WERI-Rb-1 (cell line): ENCODE results near the gene GPR63.

Experiments
- DNase-seq: peaks from one replicate; pipeline ENCODE4 v3.0.0-alpha.2; 2020
- H3K27ac ChIP-seq: fragments of 250-450 bp; sonication (Bioruptor Pico); 2 replicates; pipeline ENCODE4 v1.5.1; 2020; ENCODE audit warnings: mild to moderate bottlenecking, moderate library complexity
- H3K27me3 ChIP-seq: fragments of 250-450 bp; sonication (Bioruptor Pico); 2 replicates; pipeline ENCODE4 v1.5.1; 2021; ENCODE audit warnings: mild to moderate bottlenecking, low read depth, moderate library complexity; ENCODE audit not compliant: insufficient read depth, severe bottlenecking
- H3K36me3 ChIP-seq: fragments of 250-450 bp; sonication (Bioruptor Pico); 2 replicates; pipeline ENCODE4 v1.5.1; 2020; ENCODE audit warnings: mild to moderate bottlenecking, moderate library complexity
- H3K4me3 ChIP-seq: 2 replicates; pipeline ENCODE4 v1.5.1; 2011; ENCODE audit warnings: low read depth, mild to moderate bottlenecking, control low read depth, low read length
- H3K9me3 ChIP-seq: fragments of 250-450 bp; sonication (Bioruptor Pico); 2 replicates; pipeline ENCODE4 v1.5.1; 2021; ENCODE audit warnings: mild to moderate bottlenecking, moderate library complexity; ENCODE audit not compliant: severe bottlenecking
- TF ChIP-seq, protein P1 (sequence below): IDR thresholded peaks from 2 replicates; pipeline ENCODE4 v1.5.1; 2011; ENCODE audit warnings: low read depth, mild to moderate bottlenecking, control low read depth, inconsistent platforms, low read length

The GPR63 gene

DNA sequence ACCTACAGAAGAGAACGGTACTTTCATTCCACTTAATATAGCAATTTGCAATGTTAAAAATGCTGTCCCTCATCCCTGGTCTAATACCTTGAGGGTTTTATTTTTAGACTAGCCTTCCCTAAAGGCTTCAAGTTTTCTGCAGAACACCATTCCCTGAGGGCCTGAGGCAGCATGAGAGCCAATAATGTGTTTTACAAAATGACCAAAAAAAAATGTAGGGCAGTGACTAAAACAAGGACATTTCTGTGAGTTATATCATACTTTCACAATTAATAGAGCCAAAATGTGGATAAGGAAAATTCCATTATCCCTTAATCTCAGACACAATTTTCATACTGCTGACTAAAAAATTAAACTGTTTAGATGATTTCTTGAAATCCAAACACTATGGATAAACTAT is 22.7 kb downstream of the GPR63 start:
- Histone ChIP-seq H3K27me3 (no peaks in the 10 kb centered on the region), H3K4me3 (no peak overlapping the region), H3K9me3 (no peaks in the 10 kb centered on the region), H3K27ac (no peak overlapping the region), H3K36me3 (no peaks in the 10 kb centered on the region)
- TF ChIP-seq, protein P1, sequence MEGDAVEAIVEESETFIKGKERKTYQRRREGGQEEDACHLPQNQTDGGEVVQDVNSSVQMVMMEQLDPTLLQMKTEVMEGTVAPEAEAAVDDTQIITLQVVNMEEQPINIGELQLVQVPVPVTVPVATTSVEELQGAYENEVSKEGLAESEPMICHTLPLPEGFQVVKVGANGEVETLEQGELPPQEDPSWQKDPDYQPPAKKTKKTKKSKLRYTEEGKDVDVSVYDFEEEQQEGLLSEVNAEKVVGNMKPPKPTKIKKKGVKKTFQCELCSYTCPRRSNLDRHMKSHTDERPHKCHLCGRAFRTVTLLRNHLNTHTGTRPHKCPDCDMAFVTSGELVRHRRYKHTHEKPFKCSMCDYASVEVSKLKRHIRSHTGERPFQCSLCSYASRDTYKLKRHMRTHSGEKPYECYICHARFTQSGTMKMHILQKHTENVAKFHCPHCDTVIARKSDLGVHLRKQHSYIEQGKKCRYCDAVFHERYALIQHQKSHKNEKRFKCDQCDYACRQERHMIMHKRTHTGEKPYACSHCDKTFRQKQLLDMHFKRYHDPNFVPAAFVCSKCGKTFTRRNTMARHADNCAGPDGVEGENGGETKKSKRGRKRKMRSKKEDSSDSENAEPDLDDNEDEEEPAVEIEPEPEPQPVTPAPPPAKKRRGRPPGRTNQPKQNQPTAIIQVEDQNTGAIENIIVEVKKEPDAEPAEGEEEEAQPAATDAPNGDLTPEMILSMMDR, result no peak
- DNase-seq, result no peak

DNA sequence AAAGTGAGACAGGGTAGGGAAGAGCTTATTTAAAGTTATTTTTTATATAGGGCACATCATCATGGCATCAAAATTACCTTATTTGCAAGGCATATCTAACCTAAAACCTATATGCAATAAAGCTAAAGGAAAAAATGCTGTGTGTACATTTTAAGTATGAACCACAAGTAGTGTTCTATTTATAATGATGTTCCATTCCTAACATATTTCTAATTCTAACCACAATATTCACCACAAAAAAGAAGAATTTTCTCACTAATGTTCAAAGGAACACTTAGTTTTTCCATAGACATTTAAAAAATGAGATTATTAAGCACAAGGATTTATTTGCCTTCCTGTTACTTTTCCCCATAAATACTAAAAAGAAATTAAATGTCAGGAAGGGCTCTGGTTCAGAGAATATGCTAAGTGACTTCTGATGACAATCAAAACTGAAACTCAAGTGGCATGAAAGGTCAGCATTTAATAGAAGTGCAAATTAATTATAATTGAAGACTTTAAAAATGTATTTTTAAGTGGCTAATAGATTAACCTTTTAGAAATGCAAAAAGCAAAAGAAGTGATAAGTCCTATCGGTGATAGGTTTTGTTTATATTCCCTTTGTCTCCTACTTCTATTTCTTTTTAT is 25.1 kb downstream of the GPR63 start:
- Histone ChIP-seq H3K27ac (no peak overlapping the region), H3K9me3 (no peaks in the 10 kb centered on the region), H3K4me3 (no peak overlapping the region), H3K27me3 (no peaks in the 10 kb centered on the region), H3K36me3 (no peaks in the 10 kb centered on the region)
- TF ChIP-seq, protein P1, result no peak
- no peak for DNase-seq

DNA sequence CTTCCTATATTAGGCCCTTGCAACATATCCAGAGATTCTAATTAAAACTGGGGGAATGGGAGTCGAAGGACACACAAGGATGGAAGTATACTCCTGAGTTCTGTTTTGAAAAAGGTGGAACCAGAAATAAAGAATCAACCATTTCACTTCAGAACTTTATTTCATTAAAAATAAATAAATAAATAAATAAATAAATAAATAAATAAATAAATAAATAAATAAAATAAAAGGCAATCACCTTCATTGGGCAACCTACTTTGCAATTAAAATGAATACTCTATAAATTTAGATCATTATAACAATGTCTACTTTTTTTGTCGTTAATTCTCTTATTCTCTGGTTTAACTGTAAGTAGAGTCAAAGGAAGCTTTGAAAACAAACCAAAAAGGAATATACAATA is 25.6 kb downstream of the GPR63 start:
- Histone ChIP-seq H3K9me3 (no peaks in the 10 kb centered on the region), H3K27ac (no peak overlapping the region), H3K4me3 (no peak overlapping the region), H3K27me3 (no peaks in the 10 kb centered on the region), H3K36me3 (no peaks in the 10 kb centered on the region)
- DNase-seq, result no peak
- TF ChIP-seq, protein P1, result no peak

DNA sequence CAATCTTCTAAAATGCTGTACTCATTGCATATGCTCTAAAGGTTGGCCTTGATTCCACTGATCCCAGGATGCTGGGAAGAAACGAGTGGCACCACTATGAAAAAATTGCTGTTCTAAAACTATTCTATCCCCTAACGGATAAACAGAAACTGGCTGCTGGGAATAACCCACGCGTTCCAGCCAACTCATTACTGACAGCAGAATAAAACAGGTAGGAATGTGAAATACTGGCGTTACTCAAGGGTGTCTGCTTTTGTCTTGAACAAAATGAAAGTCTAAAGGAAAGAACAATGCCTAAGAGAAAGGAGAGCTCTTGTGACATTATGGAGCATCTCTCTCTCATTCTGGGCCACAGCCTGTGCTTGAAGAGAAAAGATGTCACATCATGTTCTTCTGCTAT is 26.1 kb downstream of the GPR63 start:
- no peaks in the 10 kb centered on the region for H3K27me3 ChIP-seq
- no peak for DNase-seq
- TF ChIP-seq, protein P1, result no peak
- H3K9me3 ChIP-seq, result no peaks in the 10 kb centered on the region
- H3K27ac ChIP-seq, result no peak overlapping the region
- no peaks in the 10 kb centered on the region for H3K36me3 ChIP-seq
- H3K4me3 ChIP-seq, result no peak overlapping the region

DNA sequence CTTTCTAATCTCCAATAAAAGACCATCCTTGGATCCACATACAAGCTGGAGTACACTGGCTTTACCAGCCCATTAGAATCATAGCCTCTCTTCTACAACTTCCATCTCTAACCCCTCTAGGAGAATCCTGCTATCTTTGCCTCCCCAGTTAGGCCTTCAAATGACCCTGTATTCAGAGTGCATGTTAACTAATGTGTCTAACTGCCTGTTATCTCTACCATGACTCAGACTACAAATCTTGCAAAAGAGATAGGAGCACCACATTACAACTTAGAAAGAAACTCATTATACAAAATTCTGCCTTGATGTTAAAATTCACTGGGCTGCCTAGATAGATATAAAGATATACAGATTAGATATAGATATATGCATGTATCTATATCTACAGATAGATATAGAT is 28.2 kb downstream of the GPR63 start:
- TF ChIP-seq, protein P1, result no peak

DNA sequence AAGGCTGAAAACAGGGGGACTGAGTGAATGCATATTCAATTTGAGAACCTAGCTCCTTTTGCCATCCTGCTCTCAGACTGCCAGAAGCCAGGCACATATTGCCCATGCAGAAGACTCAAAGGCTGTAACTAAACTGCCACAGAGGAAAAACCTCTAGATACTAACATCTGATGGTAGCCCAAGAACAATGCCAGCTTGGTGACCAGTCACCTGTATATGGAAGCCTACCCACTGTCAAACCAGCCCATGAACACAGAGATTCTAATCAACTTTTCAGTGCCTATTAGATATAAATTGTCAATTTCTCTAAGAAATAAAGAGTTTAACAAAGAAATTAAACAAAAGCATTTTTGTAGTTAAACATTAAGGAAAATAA is 34.2 kb downstream of the GPR63 start:
- no peak overlapping the region for H3K27ac ChIP-seq
- no peaks in the 10 kb centered on the region for H3K27me3 ChIP-seq
- DNase-seq, result no peak
- H3K36me3 ChIP-seq, result peaks cover 3% of the 10 kb centered on the region; the same call in 1 of the 2 replicates
- no peaks in the 10 kb centered on the region for H3K9me3 ChIP-seq
- TF ChIP-seq, protein P1, result no peak
- no peak overlapping the region for H3K4me3 ChIP-seq

More for the DNA sequence above, 28.2 kb downstream of the GPR63 start:
- Histone ChIP-seq H3K4me3 (no peak overlapping the region), H3K27me3 (no peaks in the 10 kb centered on the region), H3K27ac (no peak overlapping the region), H3K36me3 (no peaks in the 10 kb centered on the region), H3K9me3 (no peaks in the 10 kb centered on the region)
- no peak for DNase-seq
